ENCODE results near the gene SDR42E1. TPM values are rescaled to one million over a fixed set of nuclear protein-coding genes. Genes with fewer than 3 reads are reported as not detected.
"Not testable (repeated sequence)": the region's sequence is repeated elsewhere in the genome, so short reads cannot be mapped to it uniquely, and the experiment has no call there.

SDR42E1 gene
- total and polyA plus RNA-seq, 3 experiments from 2014 or later: 1.9 to 12.4 (median 11.9) TPM

GRCh38 chr16:82019535-82019934, 8.3 kb upstream of the SDR42E1 start:
- Mint-ChIP-seq H3K36me3 (no peaks in the 10 kb centered on the region), H3K9me3 (peaks cover 0 to 8% (median 0%) of the 10 kb centered on the region in 5 donors), H3K27me3 (peaks cover 9 to 66% of the 10 kb centered on the region in 2 donors), H3K4me3 (no peak overlapping the region), H3K4me1 (no peaks in the 10 kb centered on the region), H3K27ac (no peak overlapping the region)
- H3K27me3 ChIP-seq (ENCODE audit: insufficient read depth, low read length, poor library complexity, severe bottlenecking): peaks cover 5% of the 10 kb centered on the region
- H3K27ac ChIP-seq (ENCODE audit: low read depth, low read length): no peak overlapping the region
- H3K9me3 ChIP-seq (ENCODE audit: low read length): no peaks in the 10 kb centered on the region
- H3K36me3 ChIP-seq (ENCODE audit: insufficient read depth, low read length): no peaks in the 10 kb centered on the region
- POLR2A ChIA-PET: no interaction called here
- no peaks in the 10 kb centered on the region for H3K4me1 ChIP-seq (ENCODE audit: insufficient read depth, low read length)
- CTCF ChIA-PET: no interaction called here
- no peak for DNase-seq
- H3K4me3 ChIP-seq (ENCODE audit: low read length): no peak overlapping the region

GRCh38 chr16:82017911-82018568, 6.8 kb upstream of the SDR42E1 start:
- Histone ChIP-seq H3K4me1 (ENCODE audit: insufficient read depth, low read length) (no peaks in the 10 kb centered on the region), H3K9me3 (ENCODE audit: low read length) (no peaks in the 10 kb centered on the region), H3K27me3 (ENCODE audit: insufficient read depth, low read length, poor library complexity, severe bottlenecking) (peaks cover 5% of the 10 kb centered on the region), H3K27ac (ENCODE audit: low read depth, low read length) (no peak overlapping the region), H3K4me3 (ENCODE audit: low read length) (no peak overlapping the region), H3K36me3 (ENCODE audit: insufficient read depth, low read length) (no peaks in the 10 kb centered on the region)
- ChIA-PET CTCF (no interaction called here), POLR2A (no interaction called here)
- no peak overlapping the region for H3K4me3 Mint-ChIP-seq
- peaks cover 4 to 51% of the 10 kb centered on the region in 2 donors for H3K27me3 Mint-ChIP-seq
- H3K27ac Mint-ChIP-seq: no peak overlapping the region
- H3K9me3 Mint-ChIP-seq: peaks cover 0 to 8% (median 0%) of the 10 kb centered on the region in 5 donors
- H3K36me3 Mint-ChIP-seq: peaks cover 0 to 1% (median 0%) of the 10 kb centered on the region in 3 donors
- H3K4me1 Mint-ChIP-seq: no peaks in the 10 kb centered on the region
- no peak for DNase-seq

- H3K27me3 Mint-ChIP-seq: peaks cover 10 to 62% of the 10 kb centered on the region in 2 donors
- H3K4me1 Mint-ChIP-seq: peaks cover 2 to 3% (median 3%) of the 10 kb centered on the region in 3 donors
- no peaks in the 10 kb centered on the region for H3K9me3 ChIP-seq (ENCODE audit: low read length)
- peaks cover 5% of the 10 kb centered on the region for H3K27me3 ChIP-seq (ENCODE audit: insufficient read depth, low read length, poor library complexity, severe bottlenecking)
- H3K4me1 ChIP-seq (ENCODE audit: insufficient read depth, low read length): no peaks in the 10 kb centered on the region
- no peak overlapping the region for H3K27ac ChIP-seq (ENCODE audit: low read depth, low read length)
- DNase-seq: no peak
- peaks cover 0 to 4% (median 0%) of the 10 kb centered on the region in 3 donors for H3K36me3 Mint-ChIP-seq
- H3K4me3 Mint-ChIP-seq: no peak overlapping the region
- ChIA-PET CTCF (no interaction called here), POLR2A (no interaction called here)
- no peaks in the 10 kb centered on the region for H3K36me3 ChIP-seq (ENCODE audit: insufficient read depth, low read length)
- H3K27ac Mint-ChIP-seq: no peak overlapping the region
- H3K4me3 ChIP-seq (ENCODE audit: low read length): no peak overlapping the region
- peaks cover 0 to 8% (median 0%) of the 10 kb centered on the region in 5 donors for H3K9me3 Mint-ChIP-seq
These were observed 5.7 kb upstream of the SDR42E1 start for GRCh38 chr16:82016964-82017363.

- H3K9me3 ChIP-seq (ENCODE audit: low read length): no peaks in the 10 kb centered on the region
- no peaks in the 10 kb centered on the region for H3K36me3 ChIP-seq (ENCODE audit: insufficient read depth, low read length)
- H3K27me3 Mint-ChIP-seq: peaks cover 10 to 64% of the 10 kb centered on the region in 2 donors
- H3K4me1 ChIP-seq (ENCODE audit: insufficient read depth, low read length): no peaks in the 10 kb centered on the region
- no peak overlapping the region for H3K27ac ChIP-seq (ENCODE audit: low read depth, low read length)
- H3K4me3 Mint-ChIP-seq: no peak overlapping the region
- CTCF ChIA-PET: no interaction called here
- H3K4me1 Mint-ChIP-seq: peaks cover 7 to 10% (median 9%) of the 10 kb centered on the region in 3 donors
- no peak for DNase-seq
- H3K27me3 ChIP-seq (ENCODE audit: insufficient read depth, low read length, poor library complexity, severe bottlenecking): peaks cover 5% of the 10 kb centered on the region
- POLR2A ChIA-PET: no interaction called here
- H3K4me3 ChIP-seq (ENCODE audit: low read length): no peak overlapping the region
- peaks cover 2 to 8% (median 2%) of the 10 kb centered on the region in 3 donors for H3K36me3 Mint-ChIP-seq
- H3K27ac Mint-ChIP-seq: no peak overlapping the region
- H3K9me3 Mint-ChIP-seq: peaks cover 0 to 8% (median 2%) of the 10 kb centered on the region in 5 donors
These were observed 5.0 kb upstream of the SDR42E1 start for GRCh38 chr16:82016263-82016662.

- ChIA-PET POLR2A (no interaction called here), CTCF (no interaction called here)
- no peak overlapping the region for H3K27ac Mint-ChIP-seq
- peak overlapping the region in 3 of 7 donors; percentile 16 to 89 (median 38) for H3K4me3 Mint-ChIP-seq
- peaks cover 9% of the 10 kb centered on the region for H3K4me1 ChIP-seq (ENCODE audit: insufficient read depth, low read length)
- peaks cover 2% of the 10 kb centered on the region for H3K27me3 ChIP-seq (ENCODE audit: insufficient read depth, low read length, poor library complexity, severe bottlenecking)
- peaks cover 6 to 13% (median 10%) of the 10 kb centered on the region in 3 donors for H3K36me3 Mint-ChIP-seq
- no peaks in the 10 kb centered on the region for H3K9me3 ChIP-seq (ENCODE audit: low read length)
- H3K4me1 Mint-ChIP-seq: peaks cover 17 to 28% (median 18%) of the 10 kb centered on the region in 3 donors
- H3K27me3 Mint-ChIP-seq: peaks cover 10 to 42% of the 10 kb centered on the region in 2 donors
- H3K27ac ChIP-seq (ENCODE audit: low read depth, low read length): no peak overlapping the region
- H3K9me3 Mint-ChIP-seq: peaks cover 0 to 17% (median 16%) of the 10 kb centered on the region in 5 donors
- H3K4me3 ChIP-seq (ENCODE audit: low read length): no peak overlapping the region
- DNase-seq: no peak
- no peaks in the 10 kb centered on the region for H3K36me3 ChIP-seq (ENCODE audit: insufficient read depth, low read length)
These were observed 1.9 kb upstream of the SDR42E1 start for GRCh38 chr16:82013139-82013538.

GRCh38 chr16:82010649-82011048, 621 bp downstream of the SDR42E1 start:
- Mint-ChIP-seq H3K9me3 (peaks cover 0 to 20% (median 16%) of the 10 kb centered on the region in 5 donors), H3K27me3 (peaks cover 10 to 22% of the 10 kb centered on the region in 2 donors), H3K4me3 (peak overlapping the region; percentile 85 to 93 (median 90)), H3K36me3 (peaks cover 9 to 26% (median 16%) of the 10 kb centered on the region in 3 donors), H3K4me1 (peaks cover 17 to 36% (median 23%) of the 10 kb centered on the region in 3 donors), H3K27ac (peak overlapping the region; percentile 10 to 92 (median 76))
- peaks cover 9% of the 10 kb centered on the region for H3K4me1 ChIP-seq (ENCODE audit: insufficient read depth, low read length)
- no peak overlapping the region for H3K27ac ChIP-seq (ENCODE audit: low read depth, low read length)
- ChIA-PET CTCF (no interaction called here), POLR2A (no interaction called here)
- H3K4me3 ChIP-seq (ENCODE audit: low read length): peak overlapping the region; percentile 61
- H3K27me3 ChIP-seq (ENCODE audit: insufficient read depth, low read length, poor library complexity, severe bottlenecking): no peaks in the 10 kb centered on the region
- no peak for DNase-seq
- H3K36me3 ChIP-seq (ENCODE audit: insufficient read depth, low read length): no peaks in the 10 kb centered on the region
- H3K9me3 ChIP-seq (ENCODE audit: low read length): no peaks in the 10 kb centered on the region

- H3K9me3 ChIP-seq (ENCODE audit: low read length); POLR2A ChIA-PET; H3K27me3 ChIP-seq (ENCODE audit: insufficient read depth, low read length, poor library complexity, severe bottlenecking); H3K4me1 ChIP-seq (ENCODE audit: insufficient read depth, low read length); CTCF ChIA-PET; H3K27ac ChIP-seq (ENCODE audit: low read depth, low read length); DNase-seq; H3K36me3 ChIP-seq (ENCODE audit: insufficient read depth, low read length); H3K4me3 ChIP-seq (ENCODE audit: low read length): not testable (repeated sequence)
- H3K4me1 Mint-ChIP-seq: peaks cover 17 to 36% (median 23%) of the 10 kb centered on the region in 3 donors
- peaks cover 0 to 20% (median 11%) of the 10 kb centered on the region in 5 donors for H3K9me3 Mint-ChIP-seq
- H3K27ac Mint-ChIP-seq: peak overlapping the region in 1 of 8 donors; percentile 80
- peak overlapping the region in 5 of 7 donors; percentile 42 to 93 (median 74) for H3K4me3 Mint-ChIP-seq
- peaks cover 10 to 16% of the 10 kb centered on the region in 2 donors for H3K27me3 Mint-ChIP-seq
- peaks cover 10 to 29% (median 16%) of the 10 kb centered on the region in 3 donors for H3K36me3 Mint-ChIP-seq
These were observed 1.5 kb downstream of the SDR42E1 start for GRCh38 chr16:82009789-82010188.

- H3K4me3 ChIP-seq (ENCODE audit: low read length): no peak overlapping the region
- Mint-ChIP-seq H3K4me1 (peaks cover 17 to 41% (median 23%) of the 10 kb centered on the region in 3 donors), H3K36me3 (peaks cover 14 to 35% (median 16%) of the 10 kb centered on the region in 3 donors), H3K27ac (no peak overlapping the region), H3K4me3 (peak overlapping the region in 5 of 7 donors; percentile 11 to 71 (median 42)), H3K9me3 (peaks cover 0 to 20% (median 9%) of the 10 kb centered on the region in 5 donors), H3K27me3 (peaks cover 7 to 15% of the 10 kb centered on the region in 2 donors)
- no peaks in the 10 kb centered on the region for H3K36me3 ChIP-seq (ENCODE audit: insufficient read depth, low read length)
- H3K27me3 ChIP-seq (ENCODE audit: insufficient read depth, low read length, poor library complexity, severe bottlenecking): no peaks in the 10 kb centered on the region
- no peak for DNase-seq
- H3K9me3 ChIP-seq (ENCODE audit: low read length): no peaks in the 10 kb centered on the region
- H3K4me1 ChIP-seq (ENCODE audit: insufficient read depth, low read length): peaks cover 9% of the 10 kb centered on the region
- no peak overlapping the region for H3K27ac ChIP-seq (ENCODE audit: low read depth, low read length)
- ChIA-PET CTCF (no interaction called here), POLR2A (no interaction called here)
These were observed 2.2 kb downstream of the SDR42E1 start for GRCh38 chr16:82008957-82009592.
